Activated CD8-positive, alpha-beta T cell treated with anti-CD3 and anti-CD28 coated beads for 36 hours (primary cell): ENCODE data around the gene UBE2G2. TPM values are rescaled to one million over a fixed set of nuclear protein-coding genes. Genes with fewer than 3 reads are reported as not detected.

Experiments used
- ATAC-seq: fragments of 200-7000 bp; cut with Tn5 transposase; one replicate; pipeline ENCODE4 v1.10.0; 2021; ENCODE audit warnings: mild to moderate bottlenecking, moderate library complexity
- CTCF ChIA-PET: fragments of 350-600 bp; sonication (Branson Sonifier 250); formaldehyde crosslinking; loops from one replicate; lab custom pipeline; 2021; ENCODE audit warnings: antibody characterized with exemption; lab: Charles Lee
- POLR2A ChIA-PET: fragments of 350-600 bp; sonication (Branson Sonifier 250); formaldehyde crosslinking; loops from one replicate; lab custom pipeline; 2021; ENCODE audit warnings: antibody characterized with exemption; lab: Charles Lee
- DNase-seq: peaks from one replicate; pipeline ENCODE4 v3.0.0-alpha.2; 2020
- H3K27ac Mint-ChIP-seq: one replicate; pipeline ENCODE4 v1.8.0; 2021; ENCODE audit warnings: mild to moderate bottlenecking, mixed read lengths
- H3K27me3 Mint-ChIP-seq: one replicate; pipeline ENCODE4 v1.8.0; 2021; ENCODE audit warnings: mixed read lengths
- H3K36me3 Mint-ChIP-seq: one replicate; pipeline ENCODE4 v1.8.0; 2021; ENCODE audit warnings: low read depth, mixed read lengths
- H3K4me1 Mint-ChIP-seq: one replicate; pipeline ENCODE4 v1.8.0; 2021; ENCODE audit warnings: low read depth, mixed read lengths
- H3K4me3 Mint-ChIP-seq: one replicate; pipeline ENCODE4 v1.8.0; 2021; ENCODE audit warnings: mild to moderate bottlenecking, moderate library complexity, mixed read lengths
- H3K9me3 Mint-ChIP-seq: one replicate; pipeline ENCODE4 v1.8.0; 2021; ENCODE audit warnings: mixed read lengths
- intact Hi-C: fragments of 100-400 bp; cut with micrococcal nuclease; formaldehyde crosslinking; loops from one replicate; pipeline ENCODE4 v1.10.0; 2022
- total RNA-seq, 2 experiments: library from RNA; stranded (reverse); gene quantifications; one replicate each; pipeline ENCODE4 v1.2.3, GENCODE V29; 2021
- TF ChIP-seq, protein P1 (sequence below): fragments of 200-600 bp; IDR thresholded peaks from one replicate; pipeline ENCODE4 v1.8.0; 2022; ENCODE audit warnings: antibody characterized with exemption, mild to moderate bottlenecking

Gene UBE2G2
- total RNA-seq, 2 experiments from 2014 or later: 113 to 115 TPM

GRCh38 chr21:44817914-44818639 lies 16.5 kb upstream of the UBE2G2 start, which contains the start of gene SUMO3:
SUMO3 (minus strand) TSS chr21:44818062; CDS start chr21:44817968, 94 bp downstream.
- DNase-seq (peak; percentile 82), ATAC-seq (peak; percentile 67)
- H3K4me3 Mint-ChIP-seq: peak within 1 kb of the TSS; percentile 74
- no peak within 1 kb of the TSS for H3K27ac Mint-ChIP-seq
- no peaks in the 10 kb centered on the region for H3K27me3 Mint-ChIP-seq
- intact Hi-C loops: no loop called here
- peaks cover 12% of the 10 kb centered on the region for H3K9me3 Mint-ChIP-seq
- ChIA-PET CTCF (interaction anchor here (1.5 to 3.4 kb wide), 2 partner anchors 11 to 25 kb away, joined by 4 to 8 read pairs; no protein-coding TSS in a partner anchor), POLR2A (interaction anchor here (0.7 to 2.2 kb wide), 3 partner anchors 11 to 34 kb away, joined by 3 to 6 read pairs (median 3); no protein-coding TSS in a partner anchor)
- peaks cover 16% of the 10 kb centered on the region for H3K4me1 Mint-ChIP-seq
- peaks cover 3% of the 10 kb centered on the region for H3K36me3 Mint-ChIP-seq
- TF ChIP-seq, protein P1, sequence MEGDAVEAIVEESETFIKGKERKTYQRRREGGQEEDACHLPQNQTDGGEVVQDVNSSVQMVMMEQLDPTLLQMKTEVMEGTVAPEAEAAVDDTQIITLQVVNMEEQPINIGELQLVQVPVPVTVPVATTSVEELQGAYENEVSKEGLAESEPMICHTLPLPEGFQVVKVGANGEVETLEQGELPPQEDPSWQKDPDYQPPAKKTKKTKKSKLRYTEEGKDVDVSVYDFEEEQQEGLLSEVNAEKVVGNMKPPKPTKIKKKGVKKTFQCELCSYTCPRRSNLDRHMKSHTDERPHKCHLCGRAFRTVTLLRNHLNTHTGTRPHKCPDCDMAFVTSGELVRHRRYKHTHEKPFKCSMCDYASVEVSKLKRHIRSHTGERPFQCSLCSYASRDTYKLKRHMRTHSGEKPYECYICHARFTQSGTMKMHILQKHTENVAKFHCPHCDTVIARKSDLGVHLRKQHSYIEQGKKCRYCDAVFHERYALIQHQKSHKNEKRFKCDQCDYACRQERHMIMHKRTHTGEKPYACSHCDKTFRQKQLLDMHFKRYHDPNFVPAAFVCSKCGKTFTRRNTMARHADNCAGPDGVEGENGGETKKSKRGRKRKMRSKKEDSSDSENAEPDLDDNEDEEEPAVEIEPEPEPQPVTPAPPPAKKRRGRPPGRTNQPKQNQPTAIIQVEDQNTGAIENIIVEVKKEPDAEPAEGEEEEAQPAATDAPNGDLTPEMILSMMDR: no peak

- intact Hi-C loops: no loop called here
- DNase-seq (peak; percentile 91), ATAC-seq (peak; percentile 95)
- Mint-ChIP-seq H3K27me3 (no peaks in the 10 kb centered on the region), H3K27ac (no peak overlapping the region), H3K36me3 (peaks cover 3% of the 10 kb centered on the region), H3K9me3 (peaks cover 7% of the 10 kb centered on the region), H3K4me1 (peaks cover 19% of the 10 kb centered on the region), H3K4me3 (peak overlapping the region; percentile 74)
- ChIA-PET CTCF (interaction anchor here (3.4 kb wide), 1 partner anchor 24 kb away, joined by 8 read pairs; no protein-coding TSS in a partner anchor), POLR2A (interaction anchor here (1.0 kb wide), 1 partner anchor 17 kb away, joined by 3 read pairs; no protein-coding TSS in a partner anchor)
- TF ChIP-seq, protein P1: no peak
These were observed 15.9 kb upstream of the UBE2G2 start for GRCh38 chr21:44817506-44817880.

DNA sequence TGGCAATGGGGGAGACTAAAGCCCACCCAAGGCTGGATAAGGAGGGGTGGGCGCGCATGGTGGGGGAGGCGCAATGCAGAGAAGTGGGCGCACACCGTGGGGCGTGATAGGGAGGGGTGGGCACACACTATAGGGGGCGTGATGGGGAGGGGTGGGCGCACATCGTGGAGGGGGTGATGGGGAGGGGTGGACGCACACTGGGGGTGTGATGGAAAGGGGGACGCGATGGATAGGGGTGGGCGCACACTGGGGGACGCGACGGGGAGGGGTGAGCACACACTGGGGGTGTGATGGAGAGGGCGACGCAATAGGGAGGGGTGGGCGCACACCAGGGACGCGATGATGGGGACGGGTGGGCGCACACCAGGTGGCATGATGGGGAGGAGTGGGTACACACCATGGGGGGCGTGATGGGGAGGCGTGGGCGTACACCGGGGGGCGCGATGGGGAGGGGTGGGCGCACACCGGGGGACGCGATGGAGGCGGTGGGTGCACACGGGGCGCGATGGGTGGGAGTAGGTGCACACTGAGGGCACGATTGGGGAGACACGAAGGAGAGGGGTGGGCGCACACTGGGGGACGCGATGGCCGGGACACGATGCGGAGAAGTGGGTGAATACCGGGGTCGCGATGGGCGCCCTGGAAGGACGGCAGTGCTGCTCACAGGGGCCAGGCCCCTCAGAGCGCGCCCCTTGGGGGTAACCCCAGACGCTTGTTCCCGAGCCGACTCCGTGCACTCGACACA lies 15.3 kb upstream of the UBE2G2 start:
- DNase-seq: no peak
- ATAC-seq: no peak
- Mint-ChIP-seq H3K36me3 (peaks cover 3% of the 10 kb centered on the region), H3K4me3 (peak overlapping the region; percentile 74), H3K27me3 (no peaks in the 10 kb centered on the region), H3K4me1 (peaks cover 19% of the 10 kb centered on the region), H3K27ac (no peak overlapping the region), H3K9me3 (peaks cover 3% of the 10 kb centered on the region)
- intact Hi-C loops: no loop called here
- TF ChIP-seq, protein P1: no peak
- CTCF ChIA-PET: interaction anchor here (2.2 to 3.4 kb wide), 2 partner anchors 16 to 23 kb away, joined by 8 to 11 read pairs; partner anchors contain the start of gene UBE2G2
- POLR2A ChIA-PET: interaction anchor here (1.0 kb wide), 1 partner anchor 17 kb away, joined by 3 read pairs; no protein-coding TSS in a partner anchor

GRCh38 chr21:44815852-44816628 lies 14.4 kb upstream of the UBE2G2 start:
- Mint-ChIP-seq H3K4me3 (peak overlapping the region; percentile 74), H3K9me3 (no peaks in the 10 kb centered on the region), H3K27ac (no peak overlapping the region), H3K36me3 (peaks cover 7% of the 10 kb centered on the region), H3K4me1 (peaks cover 24% of the 10 kb centered on the region), H3K27me3 (no peaks in the 10 kb centered on the region)
- TF ChIP-seq, protein P1: no peak
- ATAC-seq (no peak), DNase-seq (no peak)
- CTCF ChIA-PET: interaction anchor here (2.2 kb wide), 1 partner anchor 15 kb away, joined by 11 read pairs; the partner anchor contains the start of gene UBE2G2
- POLR2A ChIA-PET: interaction anchor here (0.6 to 3.0 kb wide), 7 partner anchors 12 to 113 kb away, joined by 3 to 21 read pairs (median 3); partner anchors contain the start of genes PTTG1IP and UBE2G2
- intact Hi-C loops: no loop called here
